Endothelial cell of umbilical vein (primary cell): Measurements from ENCODE around the gene SMOC1. TPM values are rescaled to one million over a fixed set of nuclear protein-coding genes. Genes with fewer than 3 reads are reported as not detected.

Source experiments
- BruUV-seq: library from RNA; stranded (reverse); fragments of 400-500 nt; replicated peaks from 2 replicates; lab custom pipeline; 2021; lab: Mats Ljungman, UMichigan
- CTCF ChIA-PET: fragments of 300-600, 350-600 bp; sonication (Branson Sonifier 250); formaldehyde crosslinking; loops from one replicate; lab custom pipeline; 2021; ENCODE audit warnings: antibody characterized with exemption, inconsistent platforms; lab: Charles Lee
- POLR2A ChIA-PET: fragments of 300-600, 350-600 bp; sonication (Branson Sonifier 250); formaldehyde crosslinking; loops from one replicate; lab custom pipeline; 2021; ENCODE audit warnings: antibody characterized with exemption, inconsistent platforms; lab: Charles Lee
- DNase-seq: peaks from one replicate; pipeline ENCODE4 v3.0.0-alpha.2; 2011; ENCODE audit warnings: low read depth, low spot score
- FAIRE-seq: peaks from 2 replicates; lab custom pipeline; 2011; peaks lifted over from hg19 to GRCh38; lab: Jason Lieb, UNC
- H2AFZ ChIP-seq: 2 replicates; pipeline ENCODE4 v1.6.0; 2012; ENCODE audit warnings: low read depth, low read length, control low read depth, inconsistent platforms
- H3K27ac ChIP-seq: 2 replicates; pipeline ENCODE4 v1.5.1; 2011; ENCODE audit warnings: low read depth, mild to moderate bottlenecking, control low read depth, low read length, moderate library complexity; ENCODE audit not compliant: insufficient read depth
- H3K27me3 ChIP-seq, 2 experiments: 2 replicates each; pipeline versions ENCODE4 v1.6.0 to v1.6.1; 2011; ENCODE audit warnings: low read length in 2 of 2, mixed read lengths in 1 of 2; ENCODE audit not compliant: control insufficient read depth in 2 of 2, insufficient read depth in 2 of 2
- H3K36me3 ChIP-seq, 2 experiments: 2 replicates in 1 of 2; 3 replicates in 1 of 2; pipeline ENCODE4 v1.5.1; 2011; ENCODE audit warnings: low read length in 2 of 2, mild to moderate bottlenecking in 1 of 2, moderate library complexity in 1 of 2; ENCODE audit not compliant: control insufficient read depth in 2 of 2, insufficient read depth in 2 of 2; ENCODE audit errors: extremely low read depth in 1 of 2
- H3K4me1 ChIP-seq: 3 replicates; pipeline ENCODE4 v1.5.1; 2011; ENCODE audit warnings: mild to moderate bottlenecking, low read length; ENCODE audit not compliant: control insufficient read depth, insufficient read depth; ENCODE audit errors: extremely low read depth
- H3K4me2 ChIP-seq: 2 replicates; pipeline ENCODE4 v1.6.1; 2011; ENCODE audit warnings: low read length, control low read depth, mixed read lengths; ENCODE audit not compliant: insufficient read depth
- H3K4me3 ChIP-seq, 3 experiments: fragments of 200-600 bp in 1 of 3; sonication (generic), shearing (Covaris generic) in 1 of 3; replicated peaks in 1 of 3; 2 replicates each; pipeline ENCODE4 v1.5.1; 2011 to 2016; ENCODE audit warnings: control low read depth in 3 of 3, low read length in 3 of 3, mild to moderate bottlenecking in 2 of 3, inconsistent platforms in 1 of 3, low read depth in 1 of 3, moderate library complexity in 1 of 3; ENCODE audit not compliant: insufficient read depth in 1 of 3
- H3K79me2 ChIP-seq: 2 replicates; pipeline ENCODE4 v1.6.0; 2012; ENCODE audit warnings: low read length, inconsistent platforms; ENCODE audit not compliant: control insufficient read depth, insufficient read depth
- H3K9ac ChIP-seq: replicated peaks from 2 replicates; pipeline ENCODE3; 2011; ENCODE audit warnings: low read length, control low read depth; ENCODE audit not compliant: insufficient read depth; ENCODE audit errors: extremely low read depth
- H3K9me1 ChIP-seq: replicated peaks from 3 replicates; pipeline ENCODE4 v1.6.0; 2011; ENCODE audit warnings: mild to moderate bottlenecking, low read length; ENCODE audit not compliant: control insufficient read depth, insufficient read depth; ENCODE audit errors: extremely low read depth
- H3K9me3 ChIP-seq: replicated peaks from 2 replicates; pipeline ENCODE4 v1.5.1; 2012; ENCODE audit warnings: low read length, inconsistent platforms; ENCODE audit not compliant: control insufficient read depth, insufficient read depth
- H4K20me1 ChIP-seq: replicated peaks from 2 replicates; pipeline ENCODE3; 2011; ENCODE audit warnings: mild to moderate bottlenecking, low read length; ENCODE audit not compliant: control insufficient read depth, insufficient read depth; ENCODE audit errors: extremely low read depth
- EZH2 ChIP-seq: IDR thresholded peaks from 2 replicates; pipeline ENCODE4 v1.6.1; 2012; ENCODE audit warnings: borderline replicate concordance, low read depth, mild to moderate bottlenecking, moderate library complexity, low read length, inconsistent platforms; ENCODE audit not compliant: severe bottlenecking
- FOS ChIP-seq: IDR thresholded peaks from 2 replicates; pipeline ENCODE4 v1.6.1; 2011; ENCODE audit warnings: mild to moderate bottlenecking, low read length, moderate library complexity, borderline replicate concordance; ENCODE audit not compliant: insufficient read depth
- GATA2 ChIP-seq: IDR thresholded peaks from 2 replicates; pipeline ENCODE4 v1.7.0; 2011; ENCODE audit warnings: low read depth, mild to moderate bottlenecking, moderate library complexity, mixed read lengths, low read length; ENCODE audit not compliant: insufficient read length, insufficient read depth
- JUN ChIP-seq: IDR thresholded peaks from 2 replicates; pipeline ENCODE4 v1.6.1; 2011; ENCODE audit warnings: borderline replicate concordance, low read depth; ENCODE audit not compliant: insufficient read length, insufficient read depth
- MAX ChIP-seq: IDR thresholded peaks from 2 replicates; pipeline ENCODE4 v1.6.1; 2011; ENCODE audit not compliant: insufficient read depth, insufficient read length
- MYC ChIP-seq: IDR thresholded peaks from one replicate; pipeline ENCODE4 v1.6.1; 2011; ENCODE audit warnings: mild to moderate bottlenecking, low read depth, low read length
- POLR2A ChIP-seq: IDR thresholded peaks from 2 replicates; pipeline ENCODE4 v1.6.1; 2012; ENCODE audit warnings: low read depth, mild to moderate bottlenecking, control low read depth, low read length
- POLR2AphosphoS5 ChIP-seq: IDR thresholded peaks from 2 replicates; pipeline ENCODE4 v1.6.1; 2012; ENCODE audit warnings: low read depth, mild to moderate bottlenecking, control low read depth, low read length, moderate library complexity; ENCODE audit not compliant: insufficient read depth
- dilution Hi-C: fragments of 300-500 bp; cut with MboI; formaldehyde crosslinking; loops from one replicate; pipeline ENCODE4 v1.15.0; 2019; ENCODE audit warnings: low sequenced_read_pairs; ENCODE audit not compliant: extremely low pct_ligation_motif_present
- intact Hi-C: fragments of 100-400 bp; cut with micrococcal nuclease; formaldehyde crosslinking; loops from one replicate; pipeline ENCODE4 v1.10.0; 2022
- polyA plus RNA-seq, 4 experiments: library from polyadenylated mRNA; depleted of rRNA in 3 of 4; stranded (reverse) in 3 of 4; unstranded in 1 of 4; fragments of >200 nt; gene quantifications; 2 replicates each; pipeline versions ENCODE4 v1.2.1 to v1.2.3, GENCODE V29; 2011 to 2012; ENCODE audit warnings: missing spikeins in 1 of 4
- total RNA-seq: library from RNA; stranded (reverse); gene quantifications from 2 replicates; pipeline ENCODE4 v1.2.3, GENCODE V29; 2021
- TF ChIP-seq, protein P1 (sequence below), 2 donors: IDR thresholded peaks; 1 replicate in 1 of 2; 2 replicates in 1 of 2; pipeline ENCODE4 v1.5.1; 2011; ENCODE audit warnings: low read length in 2 of 2, mild to moderate bottlenecking in 2 of 2, moderate library complexity in 2 of 2, control low read depth in 1 of 2, inconsistent platforms in 1 of 2, low read depth in 1 of 2; ENCODE audit not compliant: insufficient read depth in 1 of 2; ENCODE audit errors: extremely low read depth in 1 of 2

SMOC1 gene
- total and polyA plus RNA-seq, 2 donors (not counting 3 experiments of a cell fraction or from before 2014, with no cell fraction given): 0.97 to 1.1 TPM

GRCh38 chr14:69880044-69880487 lies 850 bp downstream of the SMOC1 start:
- DNase-seq: no peak
- peak overlapping the region in 1 of 3 experiments; percentile 12 for H3K4me3 ChIP-seq
- H3K4me2 ChIP-seq: no peak overlapping the region
- no peak overlapping the region for H3K9ac ChIP-seq
- H4K20me1 ChIP-seq: no peaks in the 10 kb centered on the region
- no TSS peak for BruUV-seq
- H3K79me2 ChIP-seq: no peaks in the 10 kb centered on the region
- CTCF ChIA-PET: interaction anchor here (4.5 kb wide), 1 partner anchor 149 kb away, joined by 110 read pairs; no protein-coding TSS in a partner anchor
- no peaks in the 10 kb centered on the region for H3K4me1 ChIP-seq
- POLR2A ChIA-PET: no interaction called here
- H3K27me3 ChIP-seq: peaks cover 34% of the 10 kb centered on the region in 2 experiments
- TF ChIP-seq, protein P1, sequence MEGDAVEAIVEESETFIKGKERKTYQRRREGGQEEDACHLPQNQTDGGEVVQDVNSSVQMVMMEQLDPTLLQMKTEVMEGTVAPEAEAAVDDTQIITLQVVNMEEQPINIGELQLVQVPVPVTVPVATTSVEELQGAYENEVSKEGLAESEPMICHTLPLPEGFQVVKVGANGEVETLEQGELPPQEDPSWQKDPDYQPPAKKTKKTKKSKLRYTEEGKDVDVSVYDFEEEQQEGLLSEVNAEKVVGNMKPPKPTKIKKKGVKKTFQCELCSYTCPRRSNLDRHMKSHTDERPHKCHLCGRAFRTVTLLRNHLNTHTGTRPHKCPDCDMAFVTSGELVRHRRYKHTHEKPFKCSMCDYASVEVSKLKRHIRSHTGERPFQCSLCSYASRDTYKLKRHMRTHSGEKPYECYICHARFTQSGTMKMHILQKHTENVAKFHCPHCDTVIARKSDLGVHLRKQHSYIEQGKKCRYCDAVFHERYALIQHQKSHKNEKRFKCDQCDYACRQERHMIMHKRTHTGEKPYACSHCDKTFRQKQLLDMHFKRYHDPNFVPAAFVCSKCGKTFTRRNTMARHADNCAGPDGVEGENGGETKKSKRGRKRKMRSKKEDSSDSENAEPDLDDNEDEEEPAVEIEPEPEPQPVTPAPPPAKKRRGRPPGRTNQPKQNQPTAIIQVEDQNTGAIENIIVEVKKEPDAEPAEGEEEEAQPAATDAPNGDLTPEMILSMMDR (IDR thresholded peaks at IDR 0.05; ENCODE audit: extremely low read depth in 1 of 2, insufficient read depth in 1 of 2, low read depth in 1 of 2, low read length in 2 of 2): no peak
- peak; percentile 9 for TF ChIP-seq EZH2
- no peaks in the 10 kb centered on the region for H3K36me3 ChIP-seq
- intact Hi-C loops (no loop called here), dilution Hi-C loops (no loop called here)
- H3K9me1 ChIP-seq: no peaks in the 10 kb centered on the region
- no peaks in the 10 kb centered on the region for H3K9me3 ChIP-seq
- H2AFZ ChIP-seq: no peak overlapping the region
- H3K27ac ChIP-seq: no peak overlapping the region
- no peak for FAIRE-seq

DNA sequence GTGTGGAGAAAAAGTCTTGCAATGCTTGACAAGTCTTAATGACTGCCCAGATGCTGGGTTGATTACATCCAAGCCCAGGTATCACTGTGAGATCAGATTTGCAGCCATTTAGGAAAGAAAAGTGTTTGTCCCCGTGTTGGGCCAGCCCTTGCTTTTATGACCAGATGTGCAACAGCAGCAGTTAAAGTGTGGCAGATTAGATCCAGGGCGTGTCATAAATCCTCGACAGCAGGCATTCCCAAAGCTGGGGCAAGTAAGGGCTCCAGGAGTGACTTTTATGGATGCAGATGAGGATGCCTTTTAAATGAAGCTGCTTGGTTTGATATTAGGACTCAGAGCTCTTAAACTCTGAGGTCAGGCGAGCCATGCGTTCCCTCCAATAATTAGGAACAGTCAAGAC lies 1.7 kb downstream of the SMOC1 start:
- no peak for DNase-seq
- H3K4me1 ChIP-seq: no peaks in the 10 kb centered on the region
- H3K9me3 ChIP-seq: no peaks in the 10 kb centered on the region
- no peak overlapping the region for H3K9ac ChIP-seq
- H3K27me3 ChIP-seq: peaks cover 34% of the 10 kb centered on the region in 2 experiments
- intact Hi-C loops: no loop called here
- H3K4me2 ChIP-seq: no peak overlapping the region
- BruUV-seq: no TSS peak
- ChIA-PET POLR2A (no interaction called here), CTCF (interaction anchor here (0.7 to 2.0 kb wide), 2 partner anchors 147 kb away, joined by 4 to 6 read pairs; no protein-coding TSS in a partner anchor)
- H3K4me3 ChIP-seq: no peak overlapping the region
- H3K9me1 ChIP-seq: no peaks in the 10 kb centered on the region
- H2AFZ ChIP-seq: no peak overlapping the region
- dilution Hi-C loops: no loop called here
- H3K79me2 ChIP-seq: no peaks in the 10 kb centered on the region
- no peaks in the 10 kb centered on the region for H4K20me1 ChIP-seq
- H3K27ac ChIP-seq: no peak overlapping the region
- no peaks in the 10 kb centered on the region for H3K36me3 ChIP-seq
- no peak for FAIRE-seq
- TF ChIP-seq MAX (no peak), FOS (no peak), POLR2A (no peak), GATA2 (no peak), MYC (no peak), EZH2 (no peak), POLR2AphosphoS5 (no peak), JUN (no peak)
- TF ChIP-seq, protein P1 (IDR thresholded peaks at IDR 0.05; ENCODE audit: extremely low read depth in 1 of 2, insufficient read depth in 1 of 2, low read depth in 1 of 2, low read length in 2 of 2): no peak
